HG03457 (cell line): Measurements from ENCODE around the gene GPRC5A.

Experiments
- ATAC-seq: cut with Tn5 transposase; IDR thresholded peaks from one replicate; pipeline ENCODE4 v1.9.1; 2021; ENCODE audit warnings: moderate number of reproducible peaks; ENCODE audit not compliant: unreplicated experiment

GPRC5A gene

GRCh38 chr12:12938541-12938940, 47.2 kb downstream of the GPRC5A start:
- no peak for ATAC-seq

- no peak for ATAC-seq
Measured at GRCh38 chr12:12939888-12940287, 48.5 kb downstream of the GPRC5A start.

GRCh38 chr12:12941450-12942350, 50.3 kb downstream of the GPRC5A start:
- ATAC-seq: no peak

- no peak for ATAC-seq
Measured at GRCh38 chr12:12943586-12944260, 52.4 kb downstream of the GPRC5A start.

GRCh38 chr12:12945591-12945990, 54.2 kb downstream of the GPRC5A start:
- no peak for ATAC-seq

GRCh38 chr12:12946686-12947355, 55.5 kb downstream of the GPRC5A start:
- no peak for ATAC-seq

- ATAC-seq: no peak
Measured at GRCh38 chr12:12947902-12948301, 56.5 kb downstream of the GPRC5A start.

GRCh38 chr12:12951504-12951903, 60.1 kb downstream of the GPRC5A start:
- no peak for ATAC-seq

GRCh38 chr12:12952036-12952435, 60.7 kb downstream of the GPRC5A start, which contains the start of gene GPRC5D:
Gene GPRC5D (minus strand): TSS chr12:12952170. CDS start chr12:12950384, 1,786 bp downstream.
- ATAC-seq: no peak

- no peak for ATAC-seq
Measured at GRCh38 chr12:12954356-12954755, 63.0 kb downstream of the GPRC5A start.

- no peak for ATAC-seq
Measured at GRCh38 chr12:12954878-12955625, 63.7 kb downstream of the GPRC5A start.

GRCh38 chr12:12958886-12959285, 67.5 kb downstream of the GPRC5A start:
- ATAC-seq: no peak

GRCh38 chr12:12960639-12961209, 69.4 kb downstream of the GPRC5A start:
- no peak for ATAC-seq

- ATAC-seq: no peak
Measured at GRCh38 chr12:12964255-12964654, 72.9 kb downstream of the GPRC5A start.

- ATAC-seq: no peak
Measured at GRCh38 chr12:12965836-12966235, 74.5 kb downstream of the GPRC5A start.
